HG03159 (cell line): ENCODE results near the gene GNMT.
"Not testable (repeated sequence)": the region's sequence is repeated elsewhere in the genome, so short reads cannot be mapped to it uniquely, and the experiment has no call there.

Experiments
- ATAC-seq: cut with Tn5 transposase; IDR thresholded peaks from one replicate; pipeline ENCODE4 v1.9.1; 2021; ENCODE audit warnings: mild to moderate bottlenecking, moderate library complexity; ENCODE audit not compliant: unreplicated experiment

Gene GNMT

DNA sequence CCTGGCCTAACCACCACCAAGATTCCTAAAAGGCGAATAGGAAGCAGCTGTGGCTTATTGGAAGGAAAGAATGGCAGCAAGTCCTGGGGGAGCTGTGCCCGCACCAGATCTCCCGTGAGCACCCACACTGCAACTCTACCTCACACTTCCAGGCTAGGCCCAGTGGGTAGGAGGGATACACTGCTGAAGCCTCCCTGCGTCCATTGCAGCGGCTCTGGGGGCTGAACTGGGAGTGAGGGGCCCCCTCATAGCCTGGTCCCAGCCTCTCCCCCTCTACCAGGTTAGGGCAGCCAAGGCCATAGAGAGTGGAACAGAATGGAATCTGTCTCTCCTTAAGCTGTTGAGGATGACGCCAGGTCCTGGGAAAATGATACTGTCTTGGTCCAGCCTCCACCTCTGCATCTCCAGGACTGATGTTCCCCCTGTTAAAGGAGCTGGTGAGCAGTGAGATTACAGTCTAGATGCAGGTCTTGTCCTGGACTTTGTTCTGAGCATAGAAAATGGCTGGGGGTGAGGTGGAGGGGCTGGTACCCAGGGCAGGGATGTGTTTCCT is 20.0 kb upstream of the GNMT start:
- ATAC-seq, result no peak

DNA sequence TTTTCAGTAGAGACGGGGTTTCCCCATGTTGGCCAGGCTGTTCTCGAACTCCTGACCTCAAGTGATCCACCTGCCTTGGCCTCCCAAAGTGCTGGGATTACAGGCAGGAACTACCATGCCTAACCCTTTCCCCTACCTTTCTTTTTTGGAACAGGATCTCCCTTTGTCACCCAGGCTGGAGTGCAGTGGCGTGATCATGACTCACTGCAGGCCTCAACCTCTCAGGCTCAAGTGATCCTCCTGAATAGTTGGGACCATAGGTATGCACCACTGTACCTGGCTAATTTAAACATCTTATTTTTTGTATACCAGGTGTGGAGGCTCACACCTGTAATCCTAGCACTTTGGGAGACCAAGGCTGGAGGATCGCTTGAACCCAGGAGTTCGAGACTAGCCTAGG is 19.2 kb upstream of the GNMT start:
- not testable (repeated sequence) for ATAC-seq

DNA sequence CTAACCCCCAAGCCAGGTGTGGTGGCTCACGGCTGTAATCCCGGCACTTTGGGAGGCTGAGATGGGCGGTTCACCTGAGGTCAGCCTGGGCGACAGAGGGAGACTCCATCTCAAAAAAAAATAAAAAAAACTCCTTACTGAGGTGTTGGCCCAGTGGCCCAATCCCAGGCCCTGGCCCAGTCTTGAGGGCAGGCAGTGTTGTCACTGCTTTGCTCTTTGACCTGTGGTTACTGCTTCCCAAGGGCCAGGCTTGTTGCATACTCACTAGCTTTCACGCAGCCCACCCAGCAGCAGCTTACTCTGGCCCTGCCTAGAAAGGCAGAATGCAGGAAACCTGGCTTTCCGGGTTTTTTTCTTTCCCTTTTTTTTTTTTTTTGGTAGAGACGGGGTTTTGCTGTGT is 18.1 kb upstream of the GNMT start:
- no peak for ATAC-seq

DNA sequence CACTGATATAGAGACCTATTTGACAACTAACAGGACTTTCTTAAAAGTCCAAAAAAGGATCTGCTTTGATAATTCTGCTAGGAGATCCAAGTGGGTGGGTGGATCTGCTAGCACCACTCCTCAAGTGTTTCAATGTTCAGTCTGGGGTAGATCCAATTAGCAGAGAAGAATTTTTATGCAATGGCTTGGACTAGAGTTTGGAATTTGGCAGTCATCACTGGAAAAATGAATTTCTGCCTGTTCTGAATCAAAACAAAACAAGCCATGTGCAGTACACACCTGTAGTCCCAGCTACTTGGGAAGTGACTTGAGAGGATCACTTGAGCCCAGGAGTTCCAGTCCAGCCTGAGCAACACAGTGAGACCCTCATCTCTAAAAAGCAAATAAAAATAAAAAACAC is 12.6 kb upstream of the GNMT start:
- no peak for ATAC-seq

DNA sequence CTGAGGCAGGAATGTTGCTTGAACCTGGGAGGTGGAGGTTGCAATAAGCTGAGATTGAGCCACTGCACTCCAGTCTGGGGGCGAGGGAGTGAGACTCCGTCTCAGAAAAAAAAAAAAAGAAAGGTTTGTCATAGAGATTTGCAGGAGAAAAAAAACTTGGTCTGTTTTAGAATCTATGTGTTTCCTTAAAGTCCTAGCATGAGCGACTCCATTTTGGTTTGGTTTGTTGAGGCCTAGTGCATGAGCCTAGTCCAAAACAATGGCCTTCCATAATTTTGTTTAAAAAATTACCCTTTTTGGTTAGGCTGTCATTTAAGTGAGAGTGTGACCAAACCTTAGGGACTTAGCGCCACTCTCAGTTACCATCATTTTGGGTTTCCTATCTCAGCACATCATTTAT is 8.2 kb upstream of the GNMT start:
- no peak for ATAC-seq

DNA sequence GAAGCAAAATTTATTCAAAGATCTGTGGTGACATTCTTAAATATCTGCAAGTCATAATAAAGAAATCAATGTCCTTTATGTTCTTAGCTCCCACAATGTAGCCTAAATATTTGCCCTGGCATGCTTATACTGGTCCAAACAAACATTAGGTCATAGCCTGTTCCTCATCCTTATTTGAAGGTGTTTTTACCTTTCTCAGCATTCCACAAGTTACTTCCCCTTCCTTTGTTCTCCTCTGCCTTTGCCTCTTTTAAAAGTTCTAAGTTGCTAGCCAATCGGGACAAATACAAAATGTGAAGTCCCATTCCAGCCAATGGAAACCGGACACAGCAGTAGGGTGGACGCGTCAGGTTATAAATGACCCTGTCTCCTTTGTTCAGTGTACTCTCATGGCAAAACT is 6.1 kb upstream of the GNMT start:
- ATAC-seq, result not testable (repeated sequence)

DNA sequence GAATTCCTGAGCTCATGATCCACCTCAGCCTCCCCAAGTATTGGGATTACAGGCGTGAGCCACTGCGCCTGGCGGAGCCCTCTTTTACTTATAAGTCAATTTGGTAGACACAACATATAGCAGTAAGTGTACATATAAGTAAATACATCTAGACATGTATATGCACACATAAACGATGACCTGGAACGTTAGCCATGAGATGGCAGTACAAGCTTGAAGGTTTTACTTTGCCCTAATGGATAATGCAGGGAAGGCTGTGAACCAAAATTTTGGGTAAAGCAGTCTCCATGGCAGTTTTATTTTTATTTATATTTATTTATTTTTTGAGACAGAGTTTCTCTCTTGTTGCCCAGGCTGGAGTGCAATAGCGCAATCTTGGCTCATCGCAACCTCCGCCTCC is 2.4 kb upstream of the GNMT start:
- ATAC-seq, result no peak

DNA sequence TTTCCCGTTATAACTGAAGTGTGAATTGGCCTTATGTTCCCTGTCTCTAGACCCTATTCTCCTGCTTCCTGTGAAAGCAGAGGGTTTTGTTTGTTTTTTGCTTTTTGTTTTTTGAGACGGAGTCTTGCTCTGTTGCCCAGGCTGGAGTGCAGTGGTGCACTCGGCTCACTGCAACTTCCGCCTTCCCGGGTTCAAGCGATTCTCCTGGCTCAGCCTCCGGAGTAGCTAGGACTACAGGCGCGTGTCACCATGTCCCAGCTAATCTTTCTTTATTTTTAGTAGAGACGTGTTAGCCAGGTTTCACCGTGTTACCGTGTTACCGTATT is 674 bp upstream of the GNMT start:
- no peak for ATAC-seq

DNA sequence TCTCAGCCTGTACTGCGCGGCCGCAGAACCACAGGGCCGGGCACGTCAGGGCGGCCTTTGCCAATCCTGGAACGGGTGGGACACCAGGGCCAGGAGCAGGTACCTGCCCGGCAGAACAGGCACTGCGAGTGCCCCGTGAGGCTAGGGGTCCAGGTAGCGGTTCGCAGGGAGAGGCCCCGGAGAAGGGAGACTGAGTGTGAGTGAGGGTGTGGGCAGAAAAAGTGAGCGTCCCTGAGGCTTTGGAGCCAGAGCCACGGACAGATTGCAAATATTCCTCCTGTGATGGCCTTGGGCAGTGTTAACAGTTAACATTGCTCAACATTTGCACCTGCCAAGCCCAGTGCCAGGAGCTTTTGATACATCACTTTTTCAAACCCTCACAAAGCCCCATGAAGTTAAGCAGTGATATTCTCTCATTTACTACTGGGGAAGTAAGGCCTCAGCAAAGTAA is 491 bp downstream of the GNMT start:
- no peak for ATAC-seq

DNA sequence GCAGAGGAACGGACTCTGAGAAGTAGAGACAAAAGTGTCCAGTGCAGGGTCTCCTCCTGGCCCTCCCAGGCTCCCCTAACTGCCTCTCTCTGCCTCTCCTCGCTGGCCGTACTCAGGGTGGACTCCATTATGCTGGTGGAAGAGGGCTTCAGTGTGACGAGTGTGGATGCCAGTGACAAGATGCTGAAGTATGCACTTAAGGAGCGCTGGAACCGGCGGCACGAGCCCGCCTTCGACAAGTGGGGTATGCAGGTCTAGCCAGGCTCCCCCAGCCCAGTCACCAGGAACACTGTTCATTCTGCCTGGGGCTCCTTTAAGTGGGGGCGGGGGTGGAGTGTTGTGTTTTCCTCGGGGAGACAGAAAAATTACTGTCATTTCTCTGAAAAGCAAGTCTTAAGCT is 1.5 kb downstream of the GNMT start:
- ATAC-seq, result no peak

DNA sequence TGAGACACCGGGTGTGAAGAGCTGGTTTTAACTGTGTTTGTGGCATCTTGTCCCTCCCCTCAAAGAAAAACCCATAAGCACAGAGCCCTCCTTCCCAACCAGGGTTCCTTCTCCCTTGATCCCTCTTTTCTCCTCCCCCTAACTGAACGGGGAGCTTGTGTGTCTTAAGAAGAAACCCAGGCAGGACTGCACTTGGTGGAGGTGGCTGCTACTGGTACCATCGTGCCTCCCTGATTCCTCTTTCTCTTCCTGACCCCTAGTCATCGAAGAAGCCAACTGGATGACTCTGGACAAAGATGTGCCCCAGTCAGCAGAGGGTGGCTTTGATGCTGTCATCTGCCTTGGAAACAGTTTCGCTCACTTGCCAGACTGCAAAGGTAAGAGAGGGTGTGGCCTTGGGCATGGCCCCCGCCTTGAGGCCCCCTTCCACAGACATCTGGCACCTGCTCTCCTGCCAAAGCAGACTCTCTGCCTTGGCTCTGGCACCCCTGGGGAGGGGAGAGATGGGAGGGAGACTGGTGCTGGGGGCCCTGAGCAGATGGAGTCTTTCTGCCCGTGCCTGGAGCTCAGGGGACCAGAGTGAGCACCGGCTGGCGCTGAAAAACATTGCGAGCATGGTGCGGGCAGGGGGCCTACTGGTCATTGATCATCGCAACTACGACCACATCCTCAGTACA is 2.1 kb downstream of the GNMT start:
- ATAC-seq, result no peak

DNA sequence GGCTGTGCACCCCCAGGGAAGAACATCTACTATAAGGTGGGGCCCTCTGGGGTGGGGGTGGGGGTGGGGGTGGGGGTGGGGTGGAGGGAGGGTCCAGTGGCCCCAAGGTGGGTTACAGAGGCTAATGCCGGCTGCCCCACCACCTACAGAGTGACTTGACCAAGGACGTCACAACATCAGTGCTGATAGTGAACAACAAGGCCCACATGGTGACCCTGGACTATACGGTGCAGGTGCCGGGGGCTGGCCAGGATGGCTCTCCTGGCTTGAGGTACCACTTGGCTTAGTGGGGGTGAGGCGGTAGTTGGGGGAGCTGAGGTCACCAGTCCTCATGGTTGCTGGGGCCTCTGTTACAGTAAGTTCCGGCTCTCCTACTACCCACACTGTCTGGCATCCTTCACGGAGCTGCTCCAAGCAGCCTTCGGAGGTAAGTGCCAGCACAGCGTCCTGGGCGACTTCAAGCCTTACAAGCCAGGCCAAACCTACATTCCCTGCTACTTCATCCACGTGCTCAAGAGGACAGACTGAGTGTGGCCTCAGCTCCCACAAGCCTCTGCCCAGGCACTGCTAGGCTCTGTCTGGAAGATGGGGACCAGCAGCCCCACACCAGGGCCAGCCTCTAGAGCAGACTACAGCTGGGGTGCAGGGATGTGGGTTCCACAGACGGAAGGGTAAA is 2.8 kb downstream of the GNMT start:
- no peak for ATAC-seq

DNA sequence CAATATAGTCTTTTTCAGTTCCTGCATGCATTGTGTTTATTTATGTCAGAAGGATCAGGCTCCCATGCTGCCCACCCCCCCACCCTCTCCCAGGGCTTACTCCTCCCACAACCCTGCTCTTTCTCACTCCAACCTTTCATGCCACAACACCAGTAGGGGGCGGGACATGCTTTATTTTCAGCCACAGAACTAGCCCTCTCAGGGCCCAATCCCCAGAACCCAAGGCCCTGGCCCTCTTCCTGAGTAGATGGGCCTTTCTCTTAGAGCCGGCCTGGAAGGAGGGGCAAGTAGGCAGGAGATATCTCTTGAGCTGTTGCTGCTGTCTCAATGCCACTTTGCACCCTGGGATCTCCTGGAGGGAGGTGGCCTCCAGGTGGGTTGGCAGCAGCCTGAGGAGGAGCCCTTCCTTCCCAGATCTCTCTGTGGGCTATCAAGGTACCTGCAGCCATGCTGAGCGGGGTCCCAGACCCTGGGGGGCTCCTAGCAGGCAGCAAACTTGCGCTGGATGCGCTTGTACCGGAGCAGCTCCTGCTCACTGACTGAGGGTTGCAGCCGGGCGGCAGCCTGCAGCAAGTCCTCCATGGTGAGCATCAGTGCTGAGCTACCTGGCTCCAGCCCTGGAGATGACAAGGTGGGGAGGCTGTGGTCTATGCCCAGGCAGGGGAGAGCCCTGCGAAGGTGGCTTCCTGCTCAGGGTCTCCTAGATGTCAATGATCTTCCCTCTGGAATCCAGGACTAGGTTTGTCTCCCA is 3.5 kb downstream of the GNMT start:
- no peak for ATAC-seq

DNA sequence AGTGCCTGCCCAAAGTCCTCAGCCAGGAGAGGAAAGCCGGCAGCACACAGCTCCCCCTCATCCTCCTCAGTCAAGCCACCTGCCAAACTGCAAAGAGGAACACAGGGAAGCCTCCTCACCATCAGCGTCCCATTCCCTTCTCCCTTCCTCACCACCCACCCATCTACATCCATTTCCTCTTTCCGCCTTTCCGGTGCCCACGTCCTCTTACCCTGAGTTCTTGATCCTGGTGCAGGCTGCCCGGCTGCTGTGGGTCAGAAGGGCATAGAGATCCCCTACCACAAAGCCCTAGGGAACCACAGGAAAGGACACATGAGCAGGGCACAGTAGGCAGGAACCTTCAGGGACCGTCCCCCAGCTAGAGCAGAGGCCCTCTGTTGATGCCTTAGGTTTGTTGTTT is 6.0 kb downstream of the GNMT start:
- ATAC-seq, result no peak

DNA sequence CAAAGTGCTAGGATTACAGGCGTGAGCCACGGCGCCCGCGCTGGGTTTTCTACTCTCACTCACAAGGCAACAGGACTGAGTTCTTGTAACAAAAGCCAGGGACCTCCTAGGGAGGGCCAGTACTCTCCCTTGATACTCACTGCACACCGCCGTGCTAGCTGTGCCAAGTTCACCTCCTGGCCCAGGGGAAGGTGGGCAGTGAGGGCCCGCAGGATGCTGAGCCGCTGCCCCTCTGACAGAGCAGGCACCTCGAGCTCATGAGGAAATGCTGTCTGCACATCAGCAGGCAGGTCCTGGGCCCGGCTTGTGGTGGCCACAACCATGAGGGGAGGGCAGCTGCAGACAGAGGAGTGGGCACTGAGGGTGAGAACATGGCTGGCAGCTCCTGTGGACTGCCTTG is 6.7 kb downstream of the GNMT start:
- ATAC-seq, result no peak

DNA sequence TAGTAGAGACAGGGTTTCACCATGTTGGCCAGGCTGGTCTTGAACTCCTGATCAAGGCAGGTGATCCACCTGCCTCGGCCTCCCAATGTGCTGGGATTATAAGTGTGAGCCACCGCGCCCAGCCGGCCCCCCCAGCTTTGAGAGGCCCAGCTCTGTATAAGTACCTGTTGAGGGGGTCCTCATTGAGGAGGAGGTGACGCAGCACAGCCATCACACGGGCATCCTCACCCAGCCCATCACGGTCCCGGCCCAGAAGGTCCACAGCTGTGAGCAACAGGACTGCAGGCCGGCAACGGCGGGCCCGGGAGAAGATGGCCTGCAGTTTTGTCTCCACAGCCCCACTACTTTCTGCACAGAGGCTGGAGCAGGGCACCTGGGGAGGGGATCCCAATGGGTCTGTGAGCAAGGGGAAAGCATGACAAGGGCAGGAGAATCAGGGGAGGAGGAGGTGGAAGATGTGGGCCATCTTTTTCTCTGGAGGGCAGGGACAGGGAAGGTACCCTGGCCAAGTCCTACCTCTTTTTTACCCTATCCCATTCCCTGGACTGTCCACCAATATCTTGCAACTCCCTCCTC is 7.7 kb downstream of the GNMT start:
- no peak for ATAC-seq

DNA sequence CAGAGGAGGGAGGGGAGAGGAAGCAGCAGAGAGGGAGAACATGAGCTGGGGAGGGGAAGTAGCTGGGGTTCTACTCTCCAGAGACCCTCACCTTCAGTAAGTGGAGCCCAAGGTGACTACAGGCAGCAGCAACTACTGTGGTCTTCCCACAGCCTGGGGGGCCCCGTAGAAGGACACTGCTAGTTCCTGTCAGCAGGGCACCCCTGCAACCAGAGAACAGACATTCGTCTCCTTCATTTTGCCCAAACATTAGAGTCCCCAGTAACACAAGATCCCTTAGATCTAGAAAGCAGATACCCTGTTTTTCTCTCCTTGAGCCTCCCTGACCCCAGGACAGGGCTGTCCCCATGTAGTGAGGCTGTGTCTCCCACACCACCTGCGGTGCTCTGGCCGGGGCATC is 8.2 kb downstream of the GNMT start:
- ATAC-seq, result no peak

DNA sequence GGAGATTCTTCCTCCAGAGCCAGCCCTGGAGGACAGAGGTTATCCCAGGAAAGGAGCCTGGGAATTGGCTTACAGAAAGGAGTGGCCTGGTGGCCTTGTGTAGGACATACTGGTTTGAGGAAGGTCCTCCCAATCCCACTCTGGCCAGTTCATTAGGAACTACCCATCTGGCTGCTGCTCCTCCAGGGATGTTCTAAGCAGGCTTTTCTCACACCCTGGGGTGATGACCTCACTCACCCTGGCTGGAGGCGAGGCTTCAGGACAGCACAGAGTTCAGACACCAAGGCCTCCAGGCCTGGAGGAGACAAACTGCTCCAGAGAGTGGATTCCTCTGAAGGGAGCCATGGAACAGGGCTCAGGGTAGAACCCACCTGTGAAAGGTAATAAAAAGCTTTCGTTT is 8.9 kb downstream of the GNMT start:
- no peak for ATAC-seq

DNA sequence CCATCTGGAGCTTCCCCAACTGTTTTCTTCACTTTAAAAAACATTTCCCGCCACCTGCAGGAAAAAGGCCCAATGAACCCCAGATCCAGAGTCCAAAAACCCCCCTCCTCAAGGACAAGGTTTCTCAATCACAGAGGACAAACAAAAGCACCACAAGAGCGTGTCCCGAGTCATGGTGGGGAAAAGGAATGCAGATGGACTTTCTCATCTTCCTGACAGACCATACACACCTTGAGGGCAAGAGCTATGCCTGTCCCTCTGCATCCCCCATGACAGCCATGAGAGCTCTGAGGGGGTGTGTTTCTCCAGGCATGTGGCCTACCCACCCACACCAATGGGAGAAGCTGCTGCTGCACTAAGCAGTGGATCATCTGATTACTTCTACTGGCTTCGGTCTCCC is 9.4 kb downstream of the GNMT start:
- no peak for ATAC-seq

DNA sequence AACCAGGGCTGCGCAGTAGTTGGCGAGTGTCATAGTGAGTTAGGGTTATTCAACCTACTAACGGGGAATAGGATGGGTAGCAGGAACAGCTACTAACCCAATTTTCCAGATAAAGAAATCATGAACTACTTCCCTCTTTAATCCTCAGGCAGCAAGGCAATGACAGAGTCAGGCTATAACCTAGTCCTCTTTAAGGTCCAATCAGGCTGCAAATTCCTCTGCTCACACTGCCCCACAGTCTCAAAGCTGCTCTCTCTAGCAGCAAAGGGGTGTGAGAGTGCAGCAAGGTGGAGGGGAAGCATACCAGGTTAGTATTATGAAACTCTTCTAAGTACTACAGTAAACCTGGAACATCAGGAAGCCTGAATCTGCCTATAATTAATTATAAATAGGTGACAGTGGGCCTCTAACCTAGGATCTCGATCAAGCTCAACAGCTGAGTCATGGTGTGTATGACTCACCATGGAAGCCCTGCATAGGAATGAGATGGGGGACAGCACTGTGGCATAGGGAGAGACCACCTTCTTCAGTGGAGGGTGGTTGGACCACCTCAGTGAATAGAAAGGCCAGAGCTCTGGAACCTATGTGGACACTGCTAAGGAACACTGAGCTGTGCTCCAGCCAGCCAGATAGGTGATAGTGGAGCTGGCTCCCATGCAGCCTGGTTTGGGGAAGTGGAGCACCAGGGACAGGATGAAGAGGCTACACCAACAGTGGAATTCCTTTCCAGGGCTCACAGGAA is 10.5 kb downstream of the GNMT start:
- no peak for ATAC-seq

DNA sequence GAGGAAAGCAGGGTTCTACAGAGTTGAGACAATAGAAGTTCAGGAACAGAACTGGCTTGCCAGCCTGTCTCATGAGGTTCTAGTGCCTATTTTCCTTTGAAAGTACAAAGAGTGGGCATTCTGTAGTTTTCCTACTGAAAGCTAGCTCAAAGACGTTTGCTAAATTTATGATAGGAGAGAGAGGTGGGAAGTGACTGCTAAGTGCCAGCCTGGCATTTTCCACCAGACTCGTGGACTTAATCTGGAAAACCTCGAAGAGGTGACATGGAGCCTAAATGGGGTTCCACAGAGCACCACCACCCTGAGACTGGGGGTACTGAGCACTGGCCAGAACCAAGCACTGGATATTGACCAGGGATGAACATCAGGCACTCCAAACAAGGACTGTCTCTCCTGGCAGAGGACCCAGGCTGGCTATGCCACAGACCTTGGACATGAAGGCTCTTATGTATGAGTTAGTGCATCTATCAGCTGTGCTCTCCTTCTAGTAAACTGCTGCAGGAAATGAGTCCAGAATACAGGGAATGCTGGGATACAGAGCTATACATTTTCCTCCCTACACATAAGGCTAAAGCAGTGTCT is 11.3 kb downstream of the GNMT start:
- ATAC-seq, result no peak
